HCT116 (cell line): Measurements from ENCODE around the gene ADAMTS14.

Experiments used
- EZH2 ChIP-seq: fragments of 200-600 bp; sonication (generic); IDR thresholded peaks from 2 replicates; pipeline ENCODE4 v1.6.1; 2017; ENCODE audit warnings: antibody characterized with exemption, mixed run types
- POLR2A ChIP-seq: IDR thresholded peaks from 2 replicates; pipeline ENCODE4 v1.7.0; 2011; ENCODE audit warnings: borderline replicate concordance; ENCODE audit not compliant: insufficient read depth, insufficient read length; ENCODE audit errors: extremely low read depth
- POLR2AphosphoS5 ChIP-seq: IDR thresholded peaks from 2 replicates; pipeline ENCODE4 v1.6.1; 2011; ENCODE audit warnings: mild to moderate bottlenecking, low read depth, low read length, moderate library complexity
- SIN3A ChIP-seq: IDR thresholded peaks from 2 replicates; pipeline ENCODE4 v1.6.1; 2012; ENCODE audit warnings: low read depth
- TF ChIP-seq, protein P1 (sequence below), 3 experiments: fragments of 200-600 bp in 1 of 3; sonication (generic) in 1 of 3; IDR thresholded peaks in 2 of 3; conservative IDR thresholded peaks in 1 of 3; 2 replicates each; pipeline ENCODE4 v1.5.1; 2012 to 2017; ENCODE audit warnings: low read depth in 2 of 3, low read length in 2 of 3, antibody characterized with exemption in 1 of 3, borderline replicate concordance in 1 of 3, control low read depth in 1 of 3, mild to moderate bottlenecking in 1 of 3, mixed read lengths in 1 of 3, mixed run types in 1 of 3, moderate library complexity in 1 of 3; ENCODE audit not compliant: insufficient read depth in 1 of 3
- TF ChIP-seq, protein P2 (sequence below): IDR thresholded peaks from 2 replicates; pipeline ENCODE4 v1.6.1; 2011; ENCODE audit warnings: mild to moderate bottlenecking, low read length, moderate library complexity; ENCODE audit not compliant: insufficient replicate concordance; ENCODE audit errors: extremely low read depth
- TF ChIP-seq, protein P3 (sequence below): IDR thresholded peaks from 2 replicates; pipeline ENCODE4 v1.6.1; 2012; ENCODE audit warnings: low read depth
- TF ChIP-seq, protein P4 (sequence below): IDR thresholded peaks from 2 replicates; pipeline ENCODE4 v1.6.1; 2012

DNA sequence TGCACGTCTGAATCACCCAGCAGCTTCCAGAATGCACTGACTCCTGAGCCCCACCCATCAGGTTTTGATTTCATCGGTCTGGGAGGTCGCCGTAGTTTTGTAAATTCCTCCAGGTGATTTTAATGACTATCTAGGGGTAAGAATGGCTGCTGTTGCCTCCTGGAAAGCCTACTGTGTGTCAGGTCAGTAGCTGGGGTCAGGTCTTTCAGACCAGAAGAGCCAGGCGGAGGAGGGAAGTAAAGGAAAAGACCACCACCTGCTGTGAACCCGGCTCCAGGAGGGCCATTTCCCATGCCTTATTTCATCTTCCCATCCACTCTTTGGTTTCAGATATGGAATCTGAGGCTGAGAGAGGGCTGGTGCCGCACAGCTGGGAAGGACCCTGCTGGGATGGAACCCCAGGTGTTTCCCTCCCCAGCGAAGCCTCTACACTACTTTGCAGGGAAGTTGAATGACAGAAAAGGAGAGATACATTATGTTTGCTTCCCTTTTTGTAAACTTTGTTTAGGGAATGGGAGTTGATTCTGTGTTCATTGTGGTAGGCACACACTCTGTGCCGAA, 19.8 kb downstream of the ADAMTS14 start:
- TF ChIP-seq, protein P1, sequence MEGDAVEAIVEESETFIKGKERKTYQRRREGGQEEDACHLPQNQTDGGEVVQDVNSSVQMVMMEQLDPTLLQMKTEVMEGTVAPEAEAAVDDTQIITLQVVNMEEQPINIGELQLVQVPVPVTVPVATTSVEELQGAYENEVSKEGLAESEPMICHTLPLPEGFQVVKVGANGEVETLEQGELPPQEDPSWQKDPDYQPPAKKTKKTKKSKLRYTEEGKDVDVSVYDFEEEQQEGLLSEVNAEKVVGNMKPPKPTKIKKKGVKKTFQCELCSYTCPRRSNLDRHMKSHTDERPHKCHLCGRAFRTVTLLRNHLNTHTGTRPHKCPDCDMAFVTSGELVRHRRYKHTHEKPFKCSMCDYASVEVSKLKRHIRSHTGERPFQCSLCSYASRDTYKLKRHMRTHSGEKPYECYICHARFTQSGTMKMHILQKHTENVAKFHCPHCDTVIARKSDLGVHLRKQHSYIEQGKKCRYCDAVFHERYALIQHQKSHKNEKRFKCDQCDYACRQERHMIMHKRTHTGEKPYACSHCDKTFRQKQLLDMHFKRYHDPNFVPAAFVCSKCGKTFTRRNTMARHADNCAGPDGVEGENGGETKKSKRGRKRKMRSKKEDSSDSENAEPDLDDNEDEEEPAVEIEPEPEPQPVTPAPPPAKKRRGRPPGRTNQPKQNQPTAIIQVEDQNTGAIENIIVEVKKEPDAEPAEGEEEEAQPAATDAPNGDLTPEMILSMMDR (IDR thresholded peaks at IDR 0.05 in 2 of 3, conservative IDR thresholded peaks at IDR 0.05 in 1 of 3; ENCODE audit: borderline replicate concordance in 1 of 3, insufficient read depth in 1 of 3, low read depth in 2 of 3, low read length in 2 of 3), result no peak
- TF ChIP-seq, protein P2, sequence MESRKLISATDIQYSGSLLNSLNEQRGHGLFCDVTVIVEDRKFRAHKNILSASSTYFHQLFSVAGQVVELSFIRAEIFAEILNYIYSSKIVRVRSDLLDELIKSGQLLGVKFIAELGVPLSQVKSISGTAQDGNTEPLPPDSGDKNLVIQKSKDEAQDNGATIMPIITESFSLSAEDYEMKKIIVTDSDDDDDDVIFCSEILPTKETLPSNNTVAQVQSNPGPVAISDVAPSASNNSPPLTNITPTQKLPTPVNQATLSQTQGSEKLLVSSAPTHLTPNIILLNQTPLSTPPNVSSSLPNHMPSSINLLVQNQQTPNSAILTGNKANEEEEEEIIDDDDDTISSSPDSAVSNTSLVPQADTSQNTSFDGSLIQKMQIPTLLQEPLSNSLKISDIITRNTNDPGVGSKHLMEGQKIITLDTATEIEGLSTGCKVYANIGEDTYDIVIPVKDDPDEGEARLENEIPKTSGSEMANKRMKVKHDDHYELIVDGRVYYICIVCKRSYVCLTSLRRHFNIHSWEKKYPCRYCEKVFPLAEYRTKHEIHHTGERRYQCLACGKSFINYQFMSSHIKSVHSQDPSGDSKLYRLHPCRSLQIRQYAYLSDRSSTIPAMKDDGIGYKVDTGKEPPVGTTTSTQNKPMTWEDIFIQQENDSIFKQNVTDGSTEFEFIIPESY, result no peak
- TF ChIP-seq, protein P3, sequence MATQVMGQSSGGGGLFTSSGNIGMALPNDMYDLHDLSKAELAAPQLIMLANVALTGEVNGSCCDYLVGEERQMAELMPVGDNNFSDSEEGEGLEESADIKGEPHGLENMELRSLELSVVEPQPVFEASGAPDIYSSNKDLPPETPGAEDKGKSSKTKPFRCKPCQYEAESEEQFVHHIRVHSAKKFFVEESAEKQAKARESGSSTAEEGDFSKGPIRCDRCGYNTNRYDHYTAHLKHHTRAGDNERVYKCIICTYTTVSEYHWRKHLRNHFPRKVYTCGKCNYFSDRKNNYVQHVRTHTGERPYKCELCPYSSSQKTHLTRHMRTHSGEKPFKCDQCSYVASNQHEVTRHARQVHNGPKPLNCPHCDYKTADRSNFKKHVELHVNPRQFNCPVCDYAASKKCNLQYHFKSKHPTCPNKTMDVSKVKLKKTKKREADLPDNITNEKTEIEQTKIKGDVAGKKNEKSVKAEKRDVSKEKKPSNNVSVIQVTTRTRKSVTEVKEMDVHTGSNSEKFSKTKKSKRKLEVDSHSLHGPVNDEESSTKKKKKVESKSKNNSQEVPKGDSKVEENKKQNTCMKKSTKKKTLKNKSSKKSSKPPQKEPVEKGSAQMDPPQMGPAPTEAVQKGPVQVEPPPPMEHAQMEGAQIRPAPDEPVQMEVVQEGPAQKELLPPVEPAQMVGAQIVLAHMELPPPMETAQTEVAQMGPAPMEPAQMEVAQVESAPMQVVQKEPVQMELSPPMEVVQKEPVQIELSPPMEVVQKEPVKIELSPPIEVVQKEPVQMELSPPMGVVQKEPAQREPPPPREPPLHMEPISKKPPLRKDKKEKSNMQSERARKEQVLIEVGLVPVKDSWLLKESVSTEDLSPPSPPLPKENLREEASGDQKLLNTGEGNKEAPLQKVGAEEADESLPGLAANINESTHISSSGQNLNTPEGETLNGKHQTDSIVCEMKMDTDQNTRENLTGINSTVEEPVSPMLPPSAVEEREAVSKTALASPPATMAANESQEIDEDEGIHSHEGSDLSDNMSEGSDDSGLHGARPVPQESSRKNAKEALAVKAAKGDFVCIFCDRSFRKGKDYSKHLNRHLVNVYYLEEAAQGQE, result no peak
- TF ChIP-seq POLR2A, result no peak
- no peak for TF ChIP-seq POLR2AphosphoS5
- TF ChIP-seq, protein P4, sequence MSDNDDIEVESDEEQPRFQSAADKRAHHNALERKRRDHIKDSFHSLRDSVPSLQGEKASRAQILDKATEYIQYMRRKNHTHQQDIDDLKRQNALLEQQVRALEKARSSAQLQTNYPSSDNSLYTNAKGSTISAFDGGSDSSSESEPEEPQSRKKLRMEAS, result no peak
- TF ChIP-seq EZH2, result no peak
- no peak for TF ChIP-seq SIN3A
